GM18505 (cell line): ENCODE data around the gene TLR10.
A peak's percentile ranks its signal among the peaks of the same experiment; 100 is the strongest.
"Not testable (repeated sequence)": the region's sequence is repeated elsewhere in the genome, so short reads cannot be mapped to it uniquely, and the experiment has no call there.

Experiments
- ATAC-seq: cut with Tn5 transposase; IDR thresholded peaks from one replicate; pipeline ENCODE4 v1.9.1; 2021; ENCODE audit not compliant: unreplicated experiment
- POLR2A ChIP-seq: IDR thresholded peaks from 4 replicates; pipeline ENCODE4 v1.6.1; 2011; ENCODE audit warnings: borderline replicate concordance; ENCODE audit not compliant: insufficient read depth, insufficient read length; ENCODE audit errors: extremely low read depth

Gene TLR10

GRCh38 chr4:38782452-38783108 lies at the start of gene TLR10:
TLR10 (minus strand) TSS chr4:38782990; CDS start chr4:38775590, 7,400 bp downstream.
- peak; percentile 73 for TF ChIP-seq POLR2A
- ATAC-seq = peak; percentile 54

DNA sequence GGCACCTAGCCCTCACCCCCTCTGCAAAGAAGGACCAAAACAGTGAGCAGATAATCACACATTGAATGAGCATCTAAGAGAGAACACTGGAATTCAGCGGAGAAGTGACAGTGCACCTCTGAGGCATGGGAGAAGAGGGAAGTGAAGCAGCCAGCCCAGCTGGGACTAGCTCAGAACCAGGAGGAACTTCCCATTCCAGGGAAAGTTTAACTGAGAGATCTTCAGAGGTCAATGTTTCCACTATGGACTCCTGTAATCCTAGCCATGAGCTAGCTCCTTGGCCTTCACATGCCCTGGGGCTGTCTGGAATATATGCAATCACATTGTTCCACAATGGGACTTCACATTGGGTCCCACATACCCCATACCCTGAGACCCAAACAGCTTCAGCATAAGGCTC lies 49.4 kb upstream of the TLR10 start:
- no peak for ATAC-seq

DNA sequence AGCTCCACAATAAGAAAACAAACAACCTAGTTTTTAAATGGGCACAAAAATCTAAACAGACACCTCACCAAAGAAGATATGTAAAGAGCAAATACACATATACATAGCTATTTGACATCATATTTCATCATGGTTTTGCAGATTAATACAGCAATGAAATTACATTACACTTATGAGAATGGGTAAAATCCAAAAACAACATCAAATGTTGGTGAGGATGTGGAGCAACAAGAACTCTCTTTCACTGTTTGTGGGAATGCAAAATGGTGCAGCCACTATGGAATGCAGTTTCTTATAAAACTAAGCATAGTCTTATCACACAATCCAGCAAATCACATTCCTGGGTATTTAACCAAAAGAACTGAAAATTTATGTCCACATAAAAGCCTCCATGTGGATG lies 48.9 kb upstream of the TLR10 start:
- TF ChIP-seq POLR2A = no peak
- no peak for ATAC-seq

More for the DNA sequence above, 49.4 kb upstream of the TLR10 start:
- TF ChIP-seq POLR2A = no peak

DNA sequence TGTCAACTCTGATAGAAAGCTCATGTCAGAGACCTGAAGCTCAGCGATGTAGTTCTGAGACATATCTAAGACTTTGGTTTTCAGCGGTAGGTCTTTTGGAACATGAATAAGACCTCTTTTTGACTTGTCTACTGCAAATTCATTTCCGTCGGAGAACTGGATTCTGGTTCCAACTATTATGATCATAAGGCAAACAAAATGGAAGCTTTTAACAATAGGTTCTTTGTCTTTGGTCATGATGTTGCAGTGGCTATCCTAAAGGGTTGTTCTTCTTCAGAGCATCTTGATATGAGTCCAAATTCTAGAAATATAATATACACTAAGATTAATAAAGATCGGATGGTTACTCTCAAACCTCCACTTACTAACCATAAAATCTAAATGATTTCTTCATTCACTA lies 46.4 kb upstream of the TLR10 start:
- no peak for TF ChIP-seq POLR2A
- ATAC-seq = no peak

- no peak for ATAC-seq
- no peak for TF ChIP-seq POLR2A
These were observed 41.0 kb upstream of the TLR10 start for GRCh38 chr4:38823766-38824165.

- TF ChIP-seq POLR2A = no peak
- no peak for ATAC-seq
These were observed 40.0 kb upstream of the TLR10 start for GRCh38 chr4:38822748-38823303.

DNA sequence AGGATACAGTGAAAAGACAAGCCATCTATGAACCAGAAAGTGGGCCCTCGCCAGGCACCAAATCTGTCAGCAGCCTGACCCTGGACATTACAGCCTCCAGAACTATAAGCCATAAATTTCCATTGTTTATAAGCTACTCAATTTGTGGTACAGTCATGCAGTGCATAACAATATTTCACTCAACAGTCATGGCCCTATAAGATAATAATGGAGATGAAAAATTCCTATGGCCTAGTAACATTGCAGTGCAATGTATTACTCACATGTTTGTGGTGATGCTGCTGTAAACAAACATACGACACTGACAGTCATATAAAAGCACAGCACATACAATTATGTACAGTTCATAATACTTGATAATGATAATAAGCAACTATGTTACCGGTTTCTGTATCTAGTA lies 38.9 kb upstream of the TLR10 start:
- TF ChIP-seq POLR2A = no peak
- no peak for ATAC-seq

- TF ChIP-seq POLR2A = peak; percentile 30
- ATAC-seq = peak; percentile 44
These were observed 37.7 kb upstream of the TLR10 start for GRCh38 chr4:38820329-38821061.

- TF ChIP-seq POLR2A = no peak
- no peak for ATAC-seq
These were observed 36.8 kb upstream of the TLR10 start for GRCh38 chr4:38819569-38819968.

GRCh38 chr4:38818441-38818976 lies 35.7 kb upstream of the TLR10 start:
- no peak for TF ChIP-seq POLR2A
- ATAC-seq = peak; percentile 49

DNA sequence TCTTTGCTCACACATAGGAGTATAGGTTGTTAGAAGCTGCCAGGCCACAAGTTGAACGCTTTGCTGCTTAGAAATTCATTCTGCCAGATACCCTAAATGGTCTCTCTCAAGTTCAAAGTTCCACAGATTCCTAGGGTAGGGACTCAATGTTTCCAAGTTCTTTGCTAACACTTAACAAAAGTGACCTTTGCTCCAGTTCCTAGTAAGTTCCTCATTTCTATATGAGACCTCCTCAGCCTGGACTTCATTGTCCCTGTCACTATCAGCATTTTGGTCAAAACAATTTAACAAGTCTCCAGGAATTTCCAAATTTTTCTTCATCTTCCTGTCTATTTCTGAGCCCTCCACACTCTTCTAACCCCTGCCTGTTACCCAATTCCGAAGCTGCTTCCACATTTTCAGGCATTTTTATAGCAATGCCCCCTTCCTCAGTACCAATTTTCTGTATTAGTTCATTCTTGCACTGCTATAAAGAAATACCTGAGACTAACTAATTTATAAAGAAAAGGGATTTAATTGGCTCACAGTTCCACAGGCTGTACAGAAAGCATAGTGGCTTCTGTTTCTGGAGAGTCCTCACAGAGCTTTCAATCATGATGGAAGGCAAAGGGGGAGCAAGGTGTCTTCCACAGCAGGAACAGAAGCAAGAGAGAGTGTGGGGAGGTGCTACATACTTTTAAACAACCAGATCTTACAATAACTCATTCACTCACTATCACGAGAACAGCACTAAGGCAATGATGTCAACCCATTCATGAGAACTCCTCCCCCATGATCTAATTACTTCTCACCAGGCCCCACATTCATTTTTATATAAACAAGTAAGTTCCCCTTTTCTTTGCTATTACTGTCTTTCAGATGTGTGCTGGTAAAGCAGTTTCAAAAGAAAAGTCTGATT lies 33.3 kb upstream of the TLR10 start:
- ATAC-seq = no peak
- TF ChIP-seq POLR2A = no peak

- TF ChIP-seq POLR2A = no peak
- no peak for ATAC-seq
These were observed 31.6 kb upstream of the TLR10 start for GRCh38 chr4:38814386-38814785.

DNA sequence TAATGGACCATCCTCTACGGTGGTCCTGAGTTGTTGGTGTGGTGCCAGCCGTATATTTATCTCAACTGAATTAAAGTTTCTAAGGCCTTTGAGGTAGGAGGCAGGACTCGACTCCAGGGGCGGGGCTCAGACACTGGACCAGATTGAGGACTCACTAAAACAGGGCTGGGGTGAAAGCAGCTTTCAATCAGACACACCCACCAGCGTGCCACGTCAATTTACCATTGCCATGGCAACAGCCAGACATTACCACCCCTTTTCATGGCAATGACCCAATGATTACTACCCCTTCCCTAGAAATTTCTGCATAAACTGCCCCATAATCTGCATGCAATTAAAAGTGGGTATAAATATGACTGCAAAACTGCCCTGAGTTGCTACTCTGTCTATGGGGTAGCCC lies 28.5 kb upstream of the TLR10 start:
- TF ChIP-seq POLR2A = no peak
- ATAC-seq = no peak

GRCh38 chr4:38807462-38807861 lies 24.7 kb upstream of the TLR10 start:
- not testable (repeated sequence) for ATAC-seq

DNA sequence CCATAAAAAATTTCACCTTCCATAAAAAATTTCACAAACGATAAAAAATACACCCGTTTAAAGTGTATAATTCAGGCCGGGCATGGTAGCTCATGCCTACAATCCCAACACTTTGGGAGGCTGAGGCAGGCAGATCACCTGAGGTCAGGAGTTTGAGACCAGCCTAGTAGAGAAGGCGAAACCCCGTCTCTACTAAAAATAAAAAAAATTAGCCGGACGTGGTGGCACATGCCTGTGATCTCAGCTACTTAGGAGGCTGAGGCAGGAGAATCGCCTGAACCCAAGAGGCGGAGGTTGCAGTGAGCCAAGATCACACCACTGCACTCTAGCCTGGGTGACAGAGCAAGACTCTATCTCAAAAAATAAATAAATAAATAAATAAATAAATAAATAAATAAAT lies 23.5 kb upstream of the TLR10 start:
- ATAC-seq = not testable (repeated sequence)
